IMR-90 (cell line): ENCODE measurements around the gene SNTG2. TPM values are rescaled to one million over a fixed set of nuclear protein-coding genes. Genes with fewer than 3 reads are reported as not detected.
"Not testable (repeated sequence)": the region's sequence is repeated elsewhere in the genome, so short reads cannot be mapped to it uniquely, and the experiment has no call there.

Experiments used
- ATAC-seq: fragments of 200-7000 bp; cut with Tn5 transposase; 2 replicates; pipeline ENCODE4 v1.9.1; 2020; ENCODE audit warnings: low read depth, mild to moderate bottlenecking, moderate library complexity
- BruUV-seq: library from RNA; stranded (reverse); fragments of 400-500 nt; replicated peaks from 2 replicates; lab custom pipeline; 2021; lab: Mats Ljungman, UMichigan
- CTCF ChIA-PET: fragments of 300-600 bp; formaldehyde crosslinking; extraction: SDS; loops from one replicate; lab custom pipeline; 2021; ENCODE audit warnings: antibody characterized with exemption; lab: Yijun Ruan, JAX
- POLR2A ChIA-PET: fragments of 300-600 bp; sonication (Branson Sonifier 250); formaldehyde crosslinking; loops from one replicate; lab custom pipeline; 2022; ENCODE audit warnings: antibody characterized with exemption; ENCODE audit not compliant: unreplicated experiment; lab: Charles Lee
- DNase-seq: peaks from one replicate; pipeline ENCODE4 v3.0.0; 2013
- H2AFZ ChIP-seq: replicated peaks from 2 replicates; pipeline ENCODE3; 2013; ENCODE audit warnings: low read length, mild to moderate bottlenecking; ENCODE audit not compliant: poor library complexity
- H2AK5ac ChIP-seq: 2 replicates; pipeline ENCODE4 v1.6.1; 2013; ENCODE audit warnings: low read depth, low read length, inconsistent platforms
- H2AK9ac ChIP-seq: replicated peaks from 2 replicates; pipeline ENCODE3; 2013; ENCODE audit warnings: mild to moderate bottlenecking, low read depth, low read length, moderate library complexity; ENCODE audit not compliant: poor library complexity
- H2BK120ac ChIP-seq: 2 replicates; pipeline ENCODE4 v1.6.1; 2013; ENCODE audit warnings: low read depth, low read length, inconsistent platforms
- H2BK15ac ChIP-seq: 3 replicates; pipeline ENCODE4 v1.6.1; 2013; ENCODE audit warnings: low read depth, low read length, inconsistent platforms
- H2BK20ac ChIP-seq: 2 replicates; pipeline ENCODE4 v1.6.1; 2013; ENCODE audit warnings: low read depth, mild to moderate bottlenecking, inconsistent platforms, low read length, moderate library complexity
- H2BK5ac ChIP-seq: 2 replicates; pipeline ENCODE4 v1.6.1; 2013; ENCODE audit warnings: mild to moderate bottlenecking, low read depth, low read length, inconsistent platforms; ENCODE audit not compliant: poor library complexity, severe bottlenecking
- H3K14ac ChIP-seq: replicated peaks from 2 replicates; pipeline ENCODE4 v1.6.1; 2013; ENCODE audit warnings: low read depth, low read length, inconsistent platforms
- H3K18ac ChIP-seq: 2 replicates; pipeline ENCODE4 v1.6.1; 2013; ENCODE audit warnings: low read depth, low read length, control low read depth
- H3K23ac ChIP-seq: 2 replicates; pipeline ENCODE4 v1.6.1; 2013; ENCODE audit warnings: low read depth, low read length, inconsistent platforms
- H3K27ac ChIP-seq: 2 replicates; pipeline ENCODE4 v1.5.1; 2013; ENCODE audit warnings: mild to moderate bottlenecking, control low read depth, low read length; ENCODE audit not compliant: insufficient read depth
- H3K27me3 ChIP-seq: 2 replicates; pipeline ENCODE4 v1.6.1; 2013; ENCODE audit warnings: low read length; ENCODE audit not compliant: control insufficient read depth, insufficient read depth
- H3K36me3 ChIP-seq: 2 replicates; pipeline ENCODE4 v1.6.1; 2013; ENCODE audit warnings: low read length, mixed read lengths; ENCODE audit not compliant: control insufficient read depth, insufficient read depth
- H3K4ac ChIP-seq: 2 replicates; pipeline ENCODE4 v1.6.1; 2013; ENCODE audit warnings: low read depth, low read length, inconsistent platforms
- H3K4me1 ChIP-seq: 2 replicates; pipeline ENCODE4 v1.6.1; 2013; ENCODE audit warnings: low read length, mixed read lengths; ENCODE audit not compliant: control insufficient read depth, insufficient read depth
- H3K4me2 ChIP-seq: 2 replicates; pipeline ENCODE4 v1.6.1; 2013; ENCODE audit warnings: low read depth, mild to moderate bottlenecking, control low read depth, low read length, moderate library complexity
- H3K4me3 ChIP-seq: 2 replicates; pipeline ENCODE4 v1.5.1; 2013; ENCODE audit warnings: low read depth, mild to moderate bottlenecking, control low read depth, low read length, moderate library complexity; ENCODE audit not compliant: insufficient read depth
- H3K56ac ChIP-seq: 2 replicates; pipeline ENCODE4 v1.6.1; 2013; ENCODE audit warnings: low read length, inconsistent platforms; ENCODE audit not compliant: insufficient read depth; ENCODE audit errors: extremely low read depth
- H3K79me1 ChIP-seq, 2 experiments: 2 replicates each; pipeline ENCODE4 v1.6.1; 2013; ENCODE audit warnings: low read length in 2 of 2, inconsistent platforms in 1 of 2, low read depth in 1 of 2
- H3K9ac ChIP-seq: 2 replicates; pipeline ENCODE4 v1.6.1; 2013; ENCODE audit warnings: low read depth, low read length, control low read depth
- H3K9me1 ChIP-seq: 2 replicates; pipeline ENCODE4 v1.6.1; 2013; ENCODE audit warnings: low read length, inconsistent platforms; ENCODE audit not compliant: insufficient read depth
- H3K9me3 ChIP-seq: 2 replicates; pipeline ENCODE4 v1.6.1; 2013; ENCODE audit warnings: low read length; ENCODE audit not compliant: control insufficient read depth, insufficient read depth
- H4K20me1 ChIP-seq: 2 replicates; pipeline ENCODE4 v1.6.1; 2013; ENCODE audit warnings: low read length, inconsistent platforms; ENCODE audit not compliant: insufficient read depth
- H4K5ac ChIP-seq: 2 replicates; pipeline ENCODE4 v1.6.1; 2013; ENCODE audit warnings: mild to moderate bottlenecking, low read depth, low read length, control low read depth
- H4K8ac ChIP-seq, 2 experiments: 2 replicates each; pipeline ENCODE4 v1.6.1; 2013; ENCODE audit warnings: low read depth in 2 of 2, low read length in 2 of 2, control low read depth in 1 of 2, inconsistent platforms in 1 of 2
- H4K91ac ChIP-seq: 2 replicates; pipeline ENCODE4 v1.6.1; 2013; ENCODE audit warnings: low read depth, low read length, inconsistent platforms; ENCODE audit not compliant: insufficient read depth
- WGBS, 2 experiments: methylation state at CpG; one replicate each; pipeline versions ENCODE4 v1.1.5 to v1.1.7; 2013; ENCODE audit warnings: missing lambda C conversion rate in 2 of 2; ENCODE audit not compliant: insufficient read length in 1 of 2; ENCODE audit errors: extremely low coverage in 2 of 2; 5-methylcytosine and 5-hydroxymethylcytosine counted together
- dilution Hi-C: fragments of 300-500 bp; cut with HindIII; formaldehyde crosslinking; loops from one replicate; pipeline ENCODE4 v1.14.3; 2018; ENCODE audit warnings: low sequenced_read_pairs; ENCODE audit not compliant: unreplicated experiment
- in situ Hi-C: fragments of 300-500 bp; cut with MboI; formaldehyde crosslinking; loops from 3 replicates; pipeline ENCODE4 v1.14.3; 2019; ENCODE audit warnings: low sequenced_read_pairs, inconsistent platforms, mixed read lengths
- intact Hi-C: fragments of 100-400 bp; cut with micrococcal nuclease; formaldehyde crosslinking; loops from 2 replicates; pipeline ENCODE4 v1.10.0; 2022
- polyA plus RNA-seq, 3 experiments: library from polyadenylated mRNA; depleted of rRNA; stranded (reverse); fragments of >200 nt; gene quantifications; 2 replicates each; pipeline ENCODE4 v1.2.3, GENCODE V29; 2012; ENCODE audit warnings: low replicate concordance in 1 of 3
- total RNA-seq: library from RNA; depleted of rRNA; stranded (reverse); fragments of >200 nt; gene quantifications from 2 replicates; pipeline ENCODE4 v1.2.3, GENCODE V29; 2012

SNTG2 gene
- total and polyA plus RNA-seq, 2 of the 4 experiments (the other 2 are of a cell fraction), result under 0.01 to 0.17 TPM

- H3K4ac ChIP-seq, DNase-seq, H2AK5ac ChIP-seq, in situ Hi-C loops, H4K20me1 ChIP-seq, intact Hi-C loops, H4K8ac ChIP-seq, H2BK15ac ChIP-seq, H3K79me1 ChIP-seq, ATAC-seq, H3K27me3 ChIP-seq, BruUV-seq, H3K56ac ChIP-seq, H3K27ac ChIP-seq, H2AK9ac ChIP-seq, H4K91ac ChIP-seq, H3K36me3 ChIP-seq, H2AFZ ChIP-seq, H3K9me1 ChIP-seq, H2BK20ac ChIP-seq, CTCF ChIA-PET, H4K5ac ChIP-seq, H3K4me2 ChIP-seq, H2BK5ac ChIP-seq, H3K4me3 ChIP-seq, H3K4me1 ChIP-seq, H3K14ac ChIP-seq, H3K9ac ChIP-seq, H3K23ac ChIP-seq, H3K9me3 ChIP-seq, dilution Hi-C loops, H2BK120ac ChIP-seq, H3K18ac ChIP-seq, POLR2A ChIA-PET: not testable (repeated sequence)
- 81% methylated on average over 3 of the region's 27 CpGs; no CpG with 5 or more reads in 1 of the 2 experiments for WGBS, 2 experiments
Observed at GRCh38 chr2:909764-910379, 40.8 kb upstream of the SNTG2 start.
